ENCODE data around the gene CCDC74B.
"Not testable (repeated sequence)": the region's sequence is repeated elsewhere in the genome, so short reads cannot be mapped to it uniquely, and the experiment has no call there.

CCDC74B gene

DNA sequence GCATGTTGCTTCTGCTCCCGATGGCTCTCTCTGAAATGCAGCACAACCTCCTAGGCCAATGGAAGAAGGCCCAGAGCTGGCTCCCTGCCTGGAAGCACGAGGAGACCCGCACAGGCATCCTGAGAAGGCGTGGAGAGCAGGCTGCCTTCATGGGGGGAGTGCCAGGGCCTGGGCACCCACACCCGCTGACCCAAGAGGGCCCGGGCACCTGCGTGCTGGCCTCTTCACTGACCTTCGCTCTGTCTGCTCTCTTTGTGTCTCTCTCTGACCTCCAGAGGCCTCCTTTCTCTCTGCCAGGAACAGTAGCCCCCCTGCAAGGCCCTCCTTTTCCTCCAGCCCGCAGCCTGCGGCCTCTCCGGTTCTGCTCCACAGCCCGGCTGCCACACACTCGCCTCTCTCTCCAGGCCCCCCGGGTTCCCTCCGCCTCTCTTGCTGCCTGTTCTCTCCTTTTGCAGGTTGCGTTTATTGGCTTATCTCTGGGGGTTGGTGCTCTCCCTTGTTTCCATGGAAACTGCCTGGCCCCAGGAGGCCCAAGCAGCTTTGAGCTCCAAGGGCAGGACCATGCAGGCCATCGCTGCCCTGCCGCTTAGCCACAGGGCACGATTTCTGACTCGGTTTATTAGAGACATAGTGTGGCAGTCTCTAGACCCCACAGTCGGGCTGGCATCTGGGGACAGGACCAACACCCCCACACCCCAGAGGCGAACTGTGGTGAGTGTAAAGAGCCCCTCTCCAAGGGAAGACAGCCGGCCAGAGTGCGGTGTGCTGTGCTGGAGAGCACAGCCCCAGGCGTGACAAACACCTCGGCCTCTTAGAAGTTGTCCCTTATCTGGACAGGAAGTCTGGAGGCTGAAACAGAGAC, 38.8 kb upstream of the CCDC74B start:
- H3K36me3 ChIP-seq (ENCODE audit: insufficient read depth, low read length): no peaks in the 10 kb centered on the region
- H2AFZ ChIP-seq (ENCODE audit: low read length, unreplicated experiment): no peak overlapping the region
- peak overlapping the region; percentile 98 for H3K4me3 ChIP-seq (ENCODE audit: low read depth, low read length)
- no peaks in the 10 kb centered on the region for H3K27me3 ChIP-seq (ENCODE audit: insufficient read depth, low read length)
- peaks cover 50% of the 10 kb centered on the region for H3K79me2 ChIP-seq (ENCODE audit: control insufficient read depth, insufficient read depth, low read length, unreplicated experiment)
- peaks cover 14% of the 10 kb centered on the region for H3K4me1 ChIP-seq (ENCODE audit: control insufficient read depth, insufficient read depth, low read length, unreplicated experiment)
- H3K27ac ChIP-seq (ENCODE audit: low read depth, low read length): no peak overlapping the region

DNA sequence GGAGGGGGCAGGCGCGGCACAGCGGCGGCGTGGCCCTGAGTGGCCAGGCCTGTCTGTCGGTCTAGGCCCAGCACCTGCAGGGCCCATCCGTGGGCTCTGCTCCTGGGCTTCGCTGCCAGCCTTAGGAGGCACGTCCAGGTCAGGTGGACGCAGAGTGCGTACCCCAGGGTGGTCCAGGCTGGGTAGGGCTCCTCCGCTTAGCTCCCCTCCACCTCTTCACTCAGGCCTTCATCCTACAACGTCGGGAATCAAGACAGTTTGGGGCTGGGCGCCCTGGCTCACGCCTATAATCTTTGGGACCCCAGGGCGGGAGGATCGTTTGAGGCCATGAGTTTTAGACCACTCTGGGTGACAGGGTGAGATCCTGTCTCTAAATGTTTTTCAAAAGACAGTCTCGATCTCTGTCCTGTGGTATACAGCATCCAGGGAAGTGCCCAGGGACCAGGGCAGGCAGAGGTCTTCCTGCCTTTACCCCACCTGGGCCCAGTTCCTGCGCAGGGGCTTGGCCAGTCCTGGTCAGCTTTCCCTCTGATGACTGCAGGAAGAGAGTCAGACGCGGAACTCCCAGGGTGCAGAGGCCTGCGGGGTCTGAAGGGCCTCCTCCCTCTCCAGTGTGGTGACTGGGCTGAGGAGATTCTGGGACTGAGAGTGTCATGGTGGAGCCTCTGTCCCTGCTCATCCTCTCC, 38.1 kb upstream of the CCDC74B start:
- Histone ChIP-seq H3K4me3 (ENCODE audit: low read depth, low read length) (peak overlapping the region; percentile 98), H3K79me2 (ENCODE audit: control insufficient read depth, insufficient read depth, low read length, unreplicated experiment) (peaks cover 57% of the 10 kb centered on the region), H3K4me1 (ENCODE audit: control insufficient read depth, insufficient read depth, low read length, unreplicated experiment) (peaks cover 14% of the 10 kb centered on the region), H2AFZ (ENCODE audit: low read length, unreplicated experiment) (peak overlapping the region; percentile 3)
- H3K27me3 ChIP-seq (ENCODE audit: insufficient read depth, low read length); H3K36me3 ChIP-seq (ENCODE audit: insufficient read depth, low read length); H3K27ac ChIP-seq (ENCODE audit: low read depth, low read length): not testable (repeated sequence)

DNA sequence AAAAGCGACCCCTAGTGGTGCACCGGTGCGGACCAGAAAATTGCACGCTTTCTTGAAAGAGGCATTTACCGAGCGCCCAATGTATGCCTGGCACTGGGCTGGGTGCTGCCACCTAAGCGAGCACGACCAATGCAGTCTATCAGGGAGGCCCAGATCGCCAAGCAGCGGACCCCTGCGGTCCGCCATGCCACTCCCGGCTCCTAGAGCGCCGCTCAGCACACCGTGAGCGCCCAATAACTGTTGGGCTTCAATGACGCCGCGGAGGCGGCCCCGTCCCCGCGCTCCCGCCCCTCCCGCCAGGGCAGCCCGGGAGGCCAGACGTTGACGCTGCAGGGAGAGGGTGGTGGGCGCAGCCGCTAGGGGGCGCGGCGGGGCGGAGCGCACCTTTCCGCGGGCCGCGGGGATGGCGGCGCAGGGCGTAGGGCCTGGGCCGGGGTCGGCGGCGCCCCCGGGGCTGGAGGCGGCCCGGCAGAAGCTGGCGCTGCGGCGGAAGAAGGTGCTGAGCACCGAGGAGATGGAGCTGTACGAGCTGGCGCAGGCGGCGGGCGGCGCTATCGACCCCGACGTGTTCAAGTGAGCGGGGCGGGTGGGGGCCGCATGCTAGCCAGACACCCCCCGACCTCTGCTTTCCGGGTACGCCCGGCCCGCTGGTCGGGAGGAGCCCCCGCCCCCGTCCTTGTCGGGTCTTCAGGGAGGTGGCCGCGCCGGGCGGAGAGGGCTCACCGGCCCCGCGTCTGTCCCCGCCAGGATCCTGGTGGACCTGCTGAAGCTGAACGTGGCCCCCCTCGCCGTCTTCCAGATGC, 37.2 kb upstream of the CCDC74B start, which contains the start of gene MZT2B:
Gene MZT2B (plus strand): TSS at position 383 of the 803 bp plus-strand sequence. CDS start 21 bp downstream, at position 404.
- H3K4me3 ChIP-seq (ENCODE audit: low read depth, low read length): peak within 1 kb of the TSS; percentile 98
- not testable (repeated sequence) for H3K36me3 ChIP-seq (ENCODE audit: insufficient read depth, low read length); H3K27me3 ChIP-seq (ENCODE audit: insufficient read depth, low read length)
- peaks cover 66% of the 10 kb centered on the region for H3K79me2 ChIP-seq (ENCODE audit: control insufficient read depth, insufficient read depth, low read length, unreplicated experiment)
- H2AFZ ChIP-seq (ENCODE audit: low read length, unreplicated experiment): peak within 1 kb of the TSS; percentile 97
- H3K27ac ChIP-seq (ENCODE audit: low read depth, low read length): peak within 1 kb of the TSS; percentile 64
- peaks cover 14% of the 10 kb centered on the region for H3K4me1 ChIP-seq (ENCODE audit: control insufficient read depth, insufficient read depth, low read length, unreplicated experiment)

DNA sequence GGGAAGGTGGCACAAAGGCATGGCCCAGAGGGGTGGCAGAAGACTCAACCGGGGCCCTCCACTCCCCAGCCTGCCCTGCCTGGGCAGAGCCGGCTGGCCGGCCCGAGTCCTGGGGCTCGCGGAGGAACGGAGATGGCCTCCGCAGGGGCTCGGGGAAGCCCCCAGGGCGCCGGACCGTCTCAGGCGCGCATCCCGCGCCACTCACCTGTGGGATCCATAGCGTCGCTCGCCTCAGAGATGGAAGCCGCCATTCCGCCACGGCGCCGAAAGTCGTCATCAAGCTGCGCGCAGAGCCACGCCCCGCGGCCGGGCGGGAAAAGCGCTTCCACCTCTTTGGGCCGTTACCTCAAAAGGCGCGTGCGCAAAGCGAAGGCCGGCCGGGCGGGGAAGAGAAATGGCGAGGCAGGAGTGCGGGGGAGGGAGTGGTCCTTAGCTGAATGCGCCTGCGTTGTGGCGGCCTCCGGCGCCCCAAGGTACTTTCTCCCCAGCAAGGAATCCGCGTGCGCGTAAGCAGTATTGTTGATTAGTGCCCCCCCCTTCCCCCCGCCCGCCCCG, 36.5 kb upstream of the CCDC74B start, which contains the start of gene SMPD4:
Gene SMPD4 (minus strand): TSS at position 278 of the 555 bp plus-strand sequence. CDS start 5,010 bp downstream, outside the sequence.
- Histone ChIP-seq H3K4me3 (ENCODE audit: low read depth, low read length) (peak within 1 kb of the TSS; percentile 98), H3K36me3 (ENCODE audit: insufficient read depth, low read length) (no peaks in the 10 kb centered on the region), H2AFZ (ENCODE audit: low read length, unreplicated experiment) (peak within 1 kb of the TSS; percentile 97), H3K79me2 (ENCODE audit: control insufficient read depth, insufficient read depth, low read length, unreplicated experiment) (peaks cover 69% of the 10 kb centered on the region), H3K27ac (ENCODE audit: low read depth, low read length) (peak within 1 kb of the TSS; percentile 64), H3K4me1 (ENCODE audit: control insufficient read depth, insufficient read depth, low read length, unreplicated experiment) (peaks cover 14% of the 10 kb centered on the region), H3K27me3 (ENCODE audit: insufficient read depth, low read length) (no peaks in the 10 kb centered on the region)

DNA sequence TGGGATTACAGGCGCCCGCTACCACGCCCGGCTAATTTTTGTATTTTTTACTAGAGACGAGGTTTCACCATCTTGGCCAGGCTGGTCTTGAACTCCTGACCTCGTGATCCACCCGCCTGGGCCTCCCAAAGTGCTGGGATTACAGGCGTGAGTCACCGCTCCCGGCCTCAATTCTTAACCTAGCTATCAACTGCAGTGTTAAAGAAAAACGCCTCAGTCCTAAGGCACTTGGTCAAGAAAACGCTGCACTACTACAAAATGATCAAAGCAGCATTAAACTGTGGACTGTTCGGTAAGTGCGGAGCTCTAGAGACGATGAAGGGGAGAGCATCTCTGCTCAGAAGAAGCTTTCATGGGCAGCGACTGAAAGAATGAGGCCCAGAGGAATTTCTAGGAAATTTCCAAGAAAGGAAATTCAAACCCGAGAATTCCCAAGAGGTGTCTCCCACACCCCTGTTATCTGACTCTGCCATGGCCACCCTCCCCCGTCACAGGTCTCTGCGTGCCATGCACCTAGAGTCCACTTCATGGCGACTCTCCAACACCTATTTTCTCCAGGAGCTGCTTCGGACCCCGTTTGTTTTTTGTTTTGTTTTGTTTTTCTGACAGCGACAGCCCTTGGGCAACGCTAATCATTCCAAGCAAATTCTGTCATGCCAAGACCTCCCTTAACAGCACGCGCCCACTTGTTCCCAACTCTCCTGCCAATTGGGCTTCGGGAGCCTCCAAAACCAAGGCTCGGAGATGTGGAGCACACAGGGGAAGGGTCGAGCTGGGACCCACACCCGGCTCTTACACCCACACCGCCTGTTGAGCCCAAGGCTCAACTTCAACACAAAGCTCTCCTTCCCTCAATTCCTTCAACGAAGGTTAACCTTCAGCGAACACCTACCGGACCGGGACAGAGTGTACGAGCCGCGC, 35.8 kb upstream of the CCDC74B start:
- H3K36me3 ChIP-seq (ENCODE audit: insufficient read depth, low read length); H2AFZ ChIP-seq (ENCODE audit: low read length, unreplicated experiment); H3K27me3 ChIP-seq (ENCODE audit: insufficient read depth, low read length): not testable (repeated sequence)
- Histone ChIP-seq H3K79me2 (ENCODE audit: control insufficient read depth, insufficient read depth, low read length, unreplicated experiment) (peaks cover 67% of the 10 kb centered on the region), H3K4me3 (ENCODE audit: low read depth, low read length) (peak overlapping the region; percentile 98), H3K27ac (ENCODE audit: low read depth, low read length) (peak overlapping the region; percentile 64), H3K4me1 (ENCODE audit: control insufficient read depth, insufficient read depth, low read length, unreplicated experiment) (peaks cover 14% of the 10 kb centered on the region)

DNA sequence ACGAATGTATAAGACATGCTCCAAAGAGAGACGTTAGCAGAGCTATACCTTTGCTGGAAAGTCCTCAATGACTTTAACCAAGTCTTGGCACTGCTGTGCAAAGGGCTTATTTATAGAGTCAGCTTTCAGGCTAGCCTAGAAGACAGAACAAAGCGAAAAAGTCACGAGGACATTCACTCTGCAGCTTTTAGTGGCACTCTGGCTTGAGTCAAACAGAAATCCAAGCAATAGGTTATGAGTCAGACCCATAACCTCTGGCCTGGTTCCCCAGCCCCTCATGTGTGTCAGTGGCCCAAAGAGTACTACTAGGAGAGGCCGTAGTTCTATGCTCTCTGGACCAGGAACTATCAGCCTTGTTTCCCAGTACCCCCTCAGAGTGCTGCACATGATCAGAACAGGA, 30.0 kb upstream of the CCDC74B start:
- not testable (repeated sequence) for H3K36me3 ChIP-seq (ENCODE audit: insufficient read depth, low read length); H3K4me1 ChIP-seq (ENCODE audit: control insufficient read depth, insufficient read depth, low read length, unreplicated experiment); H3K27me3 ChIP-seq (ENCODE audit: insufficient read depth, low read length); H3K4me3 ChIP-seq (ENCODE audit: low read depth, low read length); H2AFZ ChIP-seq (ENCODE audit: low read length, unreplicated experiment); H3K27ac ChIP-seq (ENCODE audit: low read depth, low read length)
- peaks cover 36% of the 10 kb centered on the region for H3K79me2 ChIP-seq (ENCODE audit: control insufficient read depth, insufficient read depth, low read length, unreplicated experiment)

DNA sequence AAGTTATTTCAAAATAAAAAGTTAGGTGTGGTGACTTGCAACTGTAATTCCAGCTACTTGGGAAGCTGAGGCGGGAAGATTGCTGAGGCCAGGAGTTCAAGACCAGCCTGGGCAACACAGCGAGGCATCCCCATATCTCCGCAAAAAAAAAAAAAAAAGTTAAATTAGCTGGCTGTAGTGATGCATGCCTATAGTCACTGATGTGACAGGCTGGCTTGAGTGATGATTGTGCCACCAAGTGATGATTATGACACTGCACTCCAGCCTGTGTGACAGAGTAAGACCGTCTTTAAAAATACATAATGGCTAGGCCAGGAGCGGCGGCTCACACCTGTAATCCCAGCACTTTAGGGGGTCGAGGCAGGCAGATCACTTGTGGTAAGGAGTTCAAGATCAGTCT, 25.0 kb upstream of the CCDC74B start:
- H3K36me3 ChIP-seq (ENCODE audit: insufficient read depth, low read length): 0 out of 2 replicates have a peak, but pooled peaks cover 7% of the 10 kb centered on the region
- H3K27me3 ChIP-seq (ENCODE audit: insufficient read depth, low read length): no peaks in the 10 kb centered on the region
- no peak overlapping the region for H2AFZ ChIP-seq (ENCODE audit: low read length, unreplicated experiment)
- H3K4me1 ChIP-seq (ENCODE audit: control insufficient read depth, insufficient read depth, low read length, unreplicated experiment): peaks cover 2% of the 10 kb centered on the region
- H3K27ac ChIP-seq (ENCODE audit: low read depth, low read length): no peak overlapping the region
- no peak overlapping the region for H3K4me3 ChIP-seq (ENCODE audit: low read depth, low read length)
- H3K79me2 ChIP-seq (ENCODE audit: control insufficient read depth, insufficient read depth, low read length, unreplicated experiment): peaks cover 2% of the 10 kb centered on the region

DNA sequence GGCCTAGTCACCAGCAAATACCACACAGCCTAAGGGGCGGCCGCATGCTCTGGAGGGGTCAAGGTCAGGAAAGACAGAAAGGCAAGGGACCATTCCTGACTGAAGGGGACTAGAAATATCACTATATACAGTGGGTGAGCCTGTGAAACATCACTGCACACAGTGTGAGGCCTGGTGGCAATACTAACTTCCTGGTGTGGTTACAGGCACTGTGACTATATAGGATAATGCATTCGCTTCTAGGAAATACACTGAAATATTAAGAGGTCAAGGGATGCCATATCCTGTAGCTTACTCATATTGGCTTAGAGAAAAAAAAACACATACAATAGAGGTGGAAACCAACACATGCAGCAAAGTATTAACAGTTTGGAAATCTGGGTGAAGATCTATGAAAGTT, 24.3 kb upstream of the CCDC74B start:
- not testable (repeated sequence) for H3K79me2 ChIP-seq (ENCODE audit: control insufficient read depth, insufficient read depth, low read length, unreplicated experiment); H3K4me1 ChIP-seq (ENCODE audit: control insufficient read depth, insufficient read depth, low read length, unreplicated experiment); H3K36me3 ChIP-seq (ENCODE audit: insufficient read depth, low read length); H3K27me3 ChIP-seq (ENCODE audit: insufficient read depth, low read length); H3K4me3 ChIP-seq (ENCODE audit: low read depth, low read length); H2AFZ ChIP-seq (ENCODE audit: low read length, unreplicated experiment); H3K27ac ChIP-seq (ENCODE audit: low read depth, low read length)

DNA sequence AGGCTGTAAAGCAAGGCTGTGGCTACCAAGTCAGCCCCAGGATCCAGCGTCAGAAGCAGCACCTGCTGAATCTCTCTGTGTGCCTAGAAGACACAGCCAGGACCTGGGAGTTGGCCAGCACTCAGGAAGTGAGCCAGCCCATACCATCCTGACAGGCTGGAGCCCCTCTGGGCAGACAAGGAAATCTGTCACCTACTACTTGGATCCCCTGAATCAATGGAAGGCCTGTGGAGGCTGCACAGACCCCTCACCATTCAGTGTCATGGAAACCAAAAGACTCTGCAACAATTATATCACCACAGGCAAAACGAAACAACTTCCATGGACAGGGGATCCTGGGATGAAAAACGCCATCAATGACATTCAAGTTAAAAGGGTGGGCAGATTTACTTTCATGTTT, 21.7 kb upstream of the CCDC74B start:
- not testable (repeated sequence) for H3K27ac ChIP-seq (ENCODE audit: low read depth, low read length); H3K27me3 ChIP-seq (ENCODE audit: insufficient read depth, low read length); H3K36me3 ChIP-seq (ENCODE audit: insufficient read depth, low read length); H3K4me3 ChIP-seq (ENCODE audit: low read depth, low read length); H3K79me2 ChIP-seq (ENCODE audit: control insufficient read depth, insufficient read depth, low read length, unreplicated experiment); H3K4me1 ChIP-seq (ENCODE audit: control insufficient read depth, insufficient read depth, low read length, unreplicated experiment); H2AFZ ChIP-seq (ENCODE audit: low read length, unreplicated experiment)

Data from ACC112 (cell line).